SKM-1 treated with dmso at 0.1 percent for 144 hours (cell line): ENCODE measurements around the gene PI4KA.
"Not testable (repeated sequence)": the region's sequence is repeated elsewhere in the genome, so short reads cannot be mapped to it uniquely, and the experiment has no call there.

Source experiments
- DNase-seq: peaks from one replicate; lab custom pipeline; 2025; ENCODE audit not compliant: unreplicated experiment; lab: John Stamatoyannopoulos, UW

PI4KA gene

DNA sequence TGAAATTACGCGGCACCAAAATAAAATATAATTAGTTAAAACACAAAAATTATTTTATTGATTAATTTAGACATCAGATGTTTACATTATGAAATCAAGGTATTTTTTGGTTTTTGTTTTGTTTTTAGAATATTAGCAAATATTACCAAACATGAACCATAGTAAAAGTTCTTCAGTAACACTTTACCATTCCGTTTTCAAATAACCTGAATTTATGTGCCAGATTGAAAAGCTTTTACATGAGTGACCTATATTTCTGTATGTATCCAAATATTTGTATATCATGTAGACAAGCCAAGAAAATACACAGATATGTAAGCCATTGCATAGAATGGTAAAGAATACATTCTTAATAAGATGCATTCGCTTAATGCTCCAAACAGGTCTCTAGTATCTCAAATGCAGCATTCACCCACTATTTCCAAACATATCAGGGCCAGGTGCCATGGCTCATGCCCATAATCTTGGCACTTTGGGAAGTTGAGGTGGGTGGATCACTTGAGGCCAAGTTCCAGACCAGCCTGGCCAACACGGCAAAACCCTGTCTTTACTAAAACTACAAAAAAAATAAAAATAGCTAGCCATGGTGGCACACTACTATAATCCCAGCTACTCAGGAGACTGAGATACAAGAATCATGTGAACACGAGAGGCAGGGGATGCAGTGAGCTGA lies 187.1 kb downstream of the PI4KA start:
- DNase-seq, result no peak

DNA sequence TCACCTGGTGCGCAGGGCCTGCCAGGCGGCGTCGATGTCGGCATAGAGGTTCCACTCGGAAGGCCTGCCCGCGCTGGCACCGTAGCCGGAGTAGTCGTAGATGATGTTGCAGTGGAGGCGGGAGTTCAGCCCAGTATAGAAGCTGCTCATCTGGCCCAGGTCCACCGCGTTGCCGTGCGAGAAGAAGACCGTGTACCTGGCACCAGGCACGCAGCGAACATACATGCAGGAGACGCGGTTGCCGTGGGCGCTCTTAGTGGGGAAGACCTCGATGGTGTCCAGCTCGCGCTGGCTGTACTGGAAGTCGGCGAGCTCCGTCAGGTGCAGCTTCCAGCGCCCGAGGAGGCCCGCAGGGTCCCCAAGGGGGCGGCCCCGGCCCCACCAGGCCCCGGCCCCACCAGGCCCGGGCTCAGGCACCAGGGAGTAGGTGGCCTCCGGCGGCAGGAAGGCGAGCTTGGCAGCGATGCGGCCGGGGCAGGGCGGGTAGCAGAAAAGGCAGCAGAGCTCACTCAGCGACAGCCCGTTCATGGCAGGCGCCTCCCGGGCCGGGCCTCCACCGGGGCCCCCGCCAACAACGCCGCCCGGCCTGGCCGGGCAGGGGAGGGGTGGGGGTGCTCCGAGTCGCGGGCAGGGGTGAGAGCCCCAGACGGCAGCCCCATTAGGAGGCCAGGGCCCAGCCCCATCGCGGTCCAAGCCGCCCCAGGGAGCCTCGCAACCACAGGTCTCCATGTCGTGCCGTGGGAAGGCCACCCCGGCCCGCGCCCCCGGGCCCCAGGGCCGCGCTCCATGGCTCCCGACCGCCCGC lies 188.0 kb downstream of the PI4KA start:
- not testable (repeated sequence) for DNase-seq

DNA sequence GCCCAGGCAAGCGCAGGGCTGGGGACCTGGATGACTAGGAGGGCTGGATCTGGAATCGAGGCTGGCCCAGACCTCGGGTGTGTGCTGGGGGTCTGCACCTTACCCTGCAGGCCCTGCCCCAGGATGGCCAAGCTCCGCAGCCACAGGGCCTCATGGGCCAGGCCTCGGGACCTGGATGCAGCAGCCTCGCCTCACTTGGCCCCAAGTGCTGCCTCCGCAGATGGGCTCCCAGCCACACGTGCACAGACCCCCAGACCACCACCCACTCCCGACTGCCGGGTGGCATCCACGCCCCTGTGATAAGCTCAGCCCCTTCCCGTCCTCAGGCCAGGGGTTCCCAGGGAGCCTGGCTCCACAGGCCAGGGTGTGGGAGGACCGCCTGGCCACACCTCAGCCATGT lies 188.7 kb downstream of the PI4KA start:
- not testable (repeated sequence) for DNase-seq

DNA sequence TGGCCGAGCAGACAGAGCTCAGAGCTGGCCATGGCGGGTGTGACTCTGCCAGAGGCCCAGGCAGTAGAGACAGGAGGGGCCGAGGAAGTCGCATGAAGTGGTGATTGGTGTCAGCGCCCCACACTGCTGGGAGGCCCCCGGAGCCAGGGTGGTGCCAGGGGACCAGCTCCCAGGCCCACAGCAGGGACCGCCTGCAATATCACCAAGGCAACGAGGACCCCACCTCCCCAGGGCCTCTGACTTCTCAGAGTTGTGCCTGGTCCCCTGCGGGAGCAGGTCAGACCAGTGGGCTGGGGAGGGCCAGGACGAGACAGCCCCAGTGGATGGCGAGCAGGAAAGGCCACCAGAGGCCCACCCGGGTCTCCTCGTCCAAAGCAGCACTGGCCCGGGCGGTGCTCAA lies 189.1 kb downstream of the PI4KA start:
- DNase-seq, result not testable (repeated sequence)

DNA sequence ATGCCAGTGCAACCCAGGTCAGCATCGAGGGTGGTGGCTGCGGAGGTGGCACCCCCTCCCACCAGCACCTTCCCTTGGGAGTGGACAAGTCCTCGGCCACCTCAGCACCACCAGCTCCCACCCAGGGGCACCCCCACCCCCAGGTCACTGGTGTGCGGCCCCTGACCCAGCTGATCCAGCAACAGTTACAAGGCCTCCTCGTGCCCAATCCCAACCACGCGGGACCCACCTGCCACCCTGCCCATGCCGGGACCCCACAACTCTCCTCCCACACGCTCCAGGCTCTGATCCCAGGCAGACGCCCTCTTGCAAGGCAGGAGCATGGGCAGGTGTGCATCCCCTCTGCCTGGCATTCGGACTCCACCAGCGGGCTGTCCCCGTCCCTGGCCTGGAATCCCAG lies 189.8 kb downstream of the PI4KA start:
- DNase-seq, result not testable (repeated sequence)

DNA sequence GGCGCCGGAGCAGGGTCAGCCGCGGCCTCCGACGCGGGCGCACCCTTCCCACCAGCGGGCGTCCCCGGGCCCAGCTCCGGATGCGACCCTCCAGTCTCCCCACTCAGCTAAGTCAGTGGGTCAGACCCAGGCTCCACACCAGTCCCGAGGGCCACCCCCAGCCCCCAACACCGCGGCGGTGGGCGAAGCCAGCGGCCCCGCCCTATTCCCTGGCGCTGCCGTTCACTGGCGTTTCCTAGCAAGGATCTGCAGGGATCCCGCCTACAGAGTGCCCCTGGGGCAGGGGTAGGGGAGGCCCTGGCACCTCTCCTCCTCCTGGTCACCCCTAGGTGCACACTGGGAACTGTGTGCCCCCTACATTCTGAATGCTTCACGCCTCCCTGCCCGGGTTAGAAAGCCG lies 190.4 kb downstream of the PI4KA start:
- DNase-seq, result not testable (repeated sequence)

DNA sequence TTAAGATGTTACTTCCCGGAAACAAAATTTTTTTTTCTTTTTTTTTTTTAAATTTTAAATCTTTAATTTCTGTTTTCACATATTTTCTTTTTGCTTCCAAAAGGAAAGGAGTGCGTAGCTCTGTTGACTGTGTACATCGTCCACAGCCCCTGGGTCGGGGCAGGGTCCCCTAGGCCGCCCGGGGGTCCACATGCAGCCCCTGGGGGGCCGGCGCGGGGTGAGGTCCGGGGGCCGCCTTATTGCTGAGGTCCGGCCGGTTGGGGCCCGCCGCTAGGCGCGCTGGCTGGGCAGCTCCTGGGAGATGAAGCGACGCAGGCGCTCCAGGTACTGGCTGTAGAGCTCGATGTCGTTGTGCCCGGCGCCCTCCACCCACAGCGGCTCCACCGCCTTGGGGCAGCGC lies 191.1 kb downstream of the PI4KA start:
- DNase-seq, result not testable (repeated sequence)

DNA sequence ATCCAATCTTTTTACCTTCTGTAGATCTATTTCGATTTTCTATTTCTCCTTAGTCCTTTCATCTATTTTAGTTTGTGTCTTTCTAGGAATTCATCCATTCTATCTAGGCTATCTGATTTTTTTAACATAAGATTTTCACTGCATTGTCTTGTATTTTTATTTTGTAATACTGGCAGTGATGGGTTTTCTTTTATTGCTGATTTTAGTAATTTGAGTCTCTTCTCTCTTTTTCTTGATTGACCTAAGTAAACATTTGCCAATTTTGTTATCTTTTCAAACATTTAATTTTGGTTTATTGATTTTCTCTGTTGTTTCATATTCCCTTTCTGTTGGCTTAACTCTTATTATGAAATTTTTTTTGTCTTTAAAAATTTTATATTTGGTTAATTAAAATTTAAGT lies 192.1 kb downstream of the PI4KA start:
- DNase-seq, result no peak

DNA sequence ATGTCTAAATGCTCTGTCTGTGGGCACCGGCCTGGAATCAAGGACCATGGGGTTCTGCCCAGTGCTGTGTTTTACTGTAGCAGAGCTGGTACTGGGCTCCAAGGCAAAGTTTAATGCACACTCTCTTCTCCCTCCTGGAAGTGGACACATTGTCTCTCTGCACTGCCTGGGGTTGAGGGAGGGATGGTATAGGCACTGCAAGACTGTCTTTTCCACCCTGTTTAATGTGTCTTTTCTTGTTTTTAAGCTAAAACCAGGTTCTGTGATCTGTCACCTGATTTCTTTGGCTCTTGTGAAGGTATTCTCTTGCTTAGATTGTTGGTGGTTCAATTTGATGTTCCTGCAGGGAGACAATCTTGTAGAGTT lies 194.0 kb downstream of the PI4KA start:
- no peak for DNase-seq

DNA sequence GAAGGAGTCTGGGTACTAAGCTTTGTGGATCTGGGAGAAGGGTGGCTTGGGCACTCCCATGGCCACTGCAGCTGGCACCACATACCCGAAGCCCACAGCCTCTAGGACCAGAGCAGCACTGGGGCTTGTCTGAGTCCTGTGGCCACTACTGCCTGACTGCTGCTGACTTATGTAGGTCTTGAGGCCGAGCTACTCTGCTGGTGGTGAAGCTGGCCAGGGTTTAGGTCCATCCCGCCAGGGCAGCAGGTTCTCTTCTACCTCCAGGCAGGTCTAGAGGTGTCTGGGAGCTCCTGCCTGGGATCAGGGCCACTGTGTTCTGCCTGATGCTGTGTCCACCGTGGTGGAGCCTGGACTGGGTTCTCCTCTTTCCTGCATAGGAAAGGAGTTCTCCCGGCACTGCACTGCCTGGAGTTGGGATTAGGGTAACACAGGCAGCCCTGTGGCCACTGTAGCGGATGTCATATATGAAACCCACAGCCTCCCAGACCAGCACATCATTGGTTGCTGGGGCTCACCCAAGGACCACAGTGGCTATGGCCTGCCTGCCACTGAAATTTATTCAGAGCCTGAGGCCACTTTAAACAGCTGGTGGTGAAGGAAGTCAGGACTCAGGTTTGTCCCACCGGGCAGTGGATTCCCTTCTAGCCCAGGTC lies 194.5 kb downstream of the PI4KA start:
- no peak for DNase-seq

DNA sequence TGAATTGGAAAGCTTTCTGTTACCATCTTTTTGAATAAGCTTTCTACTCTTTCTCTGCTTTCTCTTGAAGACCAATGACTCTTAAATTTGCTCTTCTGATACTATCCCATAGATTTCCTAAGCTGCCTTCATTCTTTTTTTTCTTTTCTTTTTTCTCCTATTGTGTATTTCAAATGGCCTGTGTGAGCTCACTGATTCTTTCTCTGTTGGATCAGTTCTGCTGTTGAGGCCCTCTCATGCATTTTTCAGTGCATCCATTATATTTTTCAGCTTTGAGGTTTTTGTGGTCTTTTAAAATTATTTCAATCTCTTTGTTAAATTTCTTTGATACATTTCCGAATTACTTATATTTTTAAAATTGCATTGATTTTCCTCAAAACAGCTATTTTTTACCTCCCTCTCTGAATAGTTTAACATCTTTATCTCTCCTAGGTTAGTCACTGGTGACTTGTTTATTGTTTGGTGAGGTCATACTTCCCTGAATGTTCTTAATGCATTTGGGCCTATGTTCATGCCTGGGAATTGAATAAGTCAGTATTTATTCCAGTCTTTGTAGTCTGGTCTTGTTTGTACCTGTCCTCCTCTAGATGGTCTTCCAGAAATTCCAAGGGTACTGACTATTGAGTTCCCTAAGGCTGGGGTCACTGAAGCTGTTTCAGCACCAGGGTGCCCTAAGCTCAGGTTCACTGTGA lies 195.3 kb downstream of the PI4KA start:
- DNase-seq, result no peak

DNA sequence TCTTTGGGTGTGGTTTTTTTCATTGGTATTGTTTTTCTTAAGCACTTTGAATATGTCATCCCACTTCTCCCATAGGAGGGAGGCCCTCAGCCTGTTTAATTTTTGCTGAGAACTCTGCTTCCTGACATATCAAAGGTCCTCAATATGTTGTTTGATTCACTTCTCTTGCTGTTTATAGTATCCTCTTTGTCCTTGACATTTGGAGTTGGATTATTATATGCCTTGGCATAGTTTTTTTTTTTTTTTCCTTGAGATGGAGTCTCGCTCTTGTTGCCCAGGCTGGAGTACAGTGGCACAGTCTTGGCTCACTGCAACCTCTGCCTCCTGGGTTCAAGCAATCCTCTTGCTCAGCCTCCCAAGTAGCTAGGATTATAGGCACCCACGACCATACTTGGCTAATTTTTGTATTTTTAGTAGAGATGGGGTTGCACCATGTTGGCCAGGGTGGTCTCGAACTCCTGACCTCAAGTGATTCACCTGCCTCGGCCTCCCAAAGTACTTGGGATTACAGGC lies 196.0 kb downstream of the PI4KA start:
- not testable (repeated sequence) for DNase-seq

DNA sequence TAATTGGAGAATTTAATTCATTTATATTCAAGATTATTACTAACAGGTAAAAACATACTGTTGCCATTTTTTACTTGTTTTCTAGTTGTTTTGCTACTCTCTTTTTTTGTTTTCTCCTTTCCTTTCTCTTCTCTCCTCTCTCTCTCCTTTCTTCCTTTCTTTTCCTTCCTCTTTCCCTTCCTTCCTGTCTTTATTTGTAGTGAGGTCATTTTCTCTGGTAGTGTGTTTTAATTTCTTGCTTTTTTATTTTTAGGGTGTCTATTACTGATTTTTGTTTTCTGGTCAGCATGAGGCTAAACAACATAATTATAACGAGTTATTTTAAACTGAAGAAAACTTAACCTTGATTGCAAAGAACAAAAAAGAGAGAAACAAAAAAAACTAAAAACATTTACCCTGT lies 197.1 kb downstream of the PI4KA start:
- DNase-seq, result no peak

DNA sequence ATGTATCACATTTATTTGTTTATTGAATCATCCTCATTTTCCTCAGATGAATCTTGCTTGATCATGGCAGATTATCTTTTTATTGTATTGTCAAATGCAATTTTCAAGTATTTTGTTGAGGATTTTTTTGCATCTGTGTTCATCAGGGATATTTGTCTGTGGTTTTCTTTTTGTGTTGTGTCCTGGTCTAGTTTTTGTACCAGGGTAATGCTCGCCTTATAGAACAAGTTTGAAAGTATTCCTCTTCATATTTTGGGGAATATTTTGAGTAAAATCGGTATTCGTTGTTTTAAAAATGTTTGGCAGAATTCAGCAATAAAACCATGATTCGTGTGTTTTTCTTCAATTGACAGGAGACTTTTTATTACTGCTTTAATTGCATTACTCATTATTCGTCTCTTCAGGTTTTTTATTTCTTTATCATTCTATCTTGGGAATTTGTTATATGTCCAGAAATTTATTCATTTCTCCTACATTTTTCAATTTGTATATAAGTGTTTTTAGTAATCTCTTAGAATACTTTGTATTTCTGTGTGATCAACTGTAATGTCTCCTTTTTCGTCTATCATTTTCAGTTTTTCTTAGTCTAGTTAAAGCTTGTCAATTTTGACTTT lies 198.1 kb downstream of the PI4KA start:
- no peak for DNase-seq

DNA sequence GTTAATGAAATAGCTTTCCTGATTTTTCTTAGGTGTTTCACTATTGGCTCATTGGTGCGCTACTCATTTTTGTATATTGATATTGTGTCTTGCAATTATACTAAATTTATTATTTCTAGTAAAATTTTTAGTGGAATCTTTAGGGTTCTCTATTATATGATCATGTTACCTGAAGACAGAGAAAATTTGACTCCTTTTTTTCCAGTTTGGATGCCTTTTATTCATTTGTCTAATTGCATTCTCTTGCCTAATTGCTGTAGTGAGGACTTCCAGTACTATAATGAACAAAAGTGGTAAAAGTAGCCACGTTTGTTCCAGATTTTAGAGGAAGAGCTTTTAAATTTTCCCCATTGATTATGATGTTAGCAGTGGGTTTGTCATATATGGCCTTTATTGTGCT lies 198.7 kb downstream of the PI4KA start:
- no peak for DNase-seq

DNA sequence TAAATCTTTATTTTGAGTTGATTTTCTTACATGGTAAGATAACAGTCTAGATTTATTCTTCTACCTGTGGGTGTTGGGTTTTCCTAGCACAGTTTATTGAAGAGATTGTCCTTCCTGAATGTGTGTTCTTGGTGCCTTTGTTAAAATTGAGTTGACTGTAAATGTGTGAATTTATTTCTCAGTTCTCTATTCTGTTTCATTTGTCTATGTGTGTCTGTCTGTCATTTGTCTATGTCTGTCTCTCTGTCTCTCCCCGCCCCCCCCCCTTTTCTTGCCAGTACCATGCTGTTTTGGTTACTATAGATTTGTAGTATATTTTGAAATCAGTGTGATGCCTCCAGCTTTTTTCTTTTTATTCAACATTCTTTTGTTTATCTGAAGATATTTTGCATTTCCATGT lies 199.4 kb downstream of the PI4KA start:
- no peak for DNase-seq

DNA sequence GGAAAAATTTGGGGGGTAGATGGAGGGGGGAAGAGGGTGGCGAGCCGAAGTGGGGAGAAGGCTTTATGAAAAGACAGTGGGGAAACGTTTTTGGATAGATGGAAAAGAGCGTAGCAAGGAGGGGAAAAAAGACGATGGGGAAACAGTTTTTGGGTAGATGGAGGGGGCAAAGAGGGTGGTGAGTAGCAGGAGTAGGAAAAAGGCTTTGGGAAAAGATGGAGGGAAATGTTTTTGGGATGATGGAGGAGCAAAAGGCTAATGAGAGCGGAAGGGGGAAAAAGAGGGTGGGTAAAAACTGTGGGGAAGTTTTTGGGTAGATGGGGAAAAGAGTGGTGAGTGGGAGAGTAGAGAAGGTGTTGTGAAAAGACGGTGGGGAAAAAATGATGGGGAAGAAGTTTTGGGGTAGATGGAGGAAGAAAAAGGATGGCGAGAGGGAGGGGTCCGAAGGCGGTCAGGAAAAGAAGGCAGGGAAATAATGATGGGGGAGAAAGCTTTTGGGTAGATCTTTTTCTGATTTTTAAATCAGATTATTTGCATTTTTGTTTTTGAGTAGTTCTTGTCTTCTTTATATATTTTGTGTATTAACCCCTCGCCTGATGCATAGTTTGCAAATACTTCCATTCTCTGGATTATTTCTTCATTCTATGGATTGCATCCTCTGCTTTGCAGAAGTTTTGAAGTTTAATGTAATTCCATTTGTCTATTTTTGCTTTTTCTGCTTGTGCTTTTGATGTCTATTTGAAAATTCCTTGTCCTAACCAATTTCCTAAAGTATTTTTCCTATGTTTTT lies 200.0 kb downstream of the PI4KA start:
- DNase-seq, result no peak

DNA sequence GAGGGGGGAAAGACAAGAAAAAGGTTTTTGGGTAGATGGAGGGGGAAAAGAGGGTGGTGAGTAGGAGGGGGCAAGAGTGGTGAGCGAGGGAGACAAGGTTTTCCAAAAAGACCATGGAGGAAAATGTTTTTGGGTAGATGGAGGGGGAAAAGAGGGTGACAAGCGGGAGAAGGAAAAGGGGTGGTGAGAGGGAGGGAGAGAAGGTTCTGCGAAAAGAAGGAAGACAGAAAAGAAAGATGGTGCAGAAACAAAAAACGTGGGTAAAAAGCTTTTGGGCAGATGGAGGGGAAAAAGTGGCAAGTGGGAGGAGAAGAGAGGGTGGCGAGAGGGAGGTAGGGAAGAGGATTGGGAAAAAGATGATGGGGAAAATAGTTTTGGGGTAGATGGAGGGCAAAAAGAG lies 200.6 kb downstream of the PI4KA start:
- no peak for DNase-seq
